ENCODE data around the gene MAPK11.

The MAPK11 gene

DNA sequence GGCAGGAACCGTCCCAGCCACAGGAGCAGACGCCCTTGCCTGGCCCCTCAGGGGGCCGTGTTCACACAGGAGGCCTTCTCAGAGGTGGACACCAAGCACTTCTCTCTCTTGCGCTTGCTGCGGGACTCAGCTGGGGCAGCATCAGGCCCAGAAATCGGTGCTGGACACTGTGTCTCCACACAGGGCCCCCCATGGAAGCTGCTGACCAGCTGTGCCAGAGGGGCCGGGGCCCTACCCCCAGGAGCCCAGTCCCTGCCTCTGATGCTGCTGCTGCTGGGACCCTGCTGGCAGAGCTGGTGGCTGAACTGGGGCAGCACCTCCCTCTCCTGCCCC is 33.3 kb upstream of the MAPK11 start:
- Histone ChIP-seq H3K79me2 (ENCODE audit: insufficient read depth, low read length) (no peaks in the 10 kb centered on the region), H3K27ac (ENCODE audit: low read length) (no peak overlapping the region)

GRCh38 chr22:50302564-50302963 is 32.4 kb upstream of the MAPK11 start:
- TF ChIP-seq, protein P1, sequence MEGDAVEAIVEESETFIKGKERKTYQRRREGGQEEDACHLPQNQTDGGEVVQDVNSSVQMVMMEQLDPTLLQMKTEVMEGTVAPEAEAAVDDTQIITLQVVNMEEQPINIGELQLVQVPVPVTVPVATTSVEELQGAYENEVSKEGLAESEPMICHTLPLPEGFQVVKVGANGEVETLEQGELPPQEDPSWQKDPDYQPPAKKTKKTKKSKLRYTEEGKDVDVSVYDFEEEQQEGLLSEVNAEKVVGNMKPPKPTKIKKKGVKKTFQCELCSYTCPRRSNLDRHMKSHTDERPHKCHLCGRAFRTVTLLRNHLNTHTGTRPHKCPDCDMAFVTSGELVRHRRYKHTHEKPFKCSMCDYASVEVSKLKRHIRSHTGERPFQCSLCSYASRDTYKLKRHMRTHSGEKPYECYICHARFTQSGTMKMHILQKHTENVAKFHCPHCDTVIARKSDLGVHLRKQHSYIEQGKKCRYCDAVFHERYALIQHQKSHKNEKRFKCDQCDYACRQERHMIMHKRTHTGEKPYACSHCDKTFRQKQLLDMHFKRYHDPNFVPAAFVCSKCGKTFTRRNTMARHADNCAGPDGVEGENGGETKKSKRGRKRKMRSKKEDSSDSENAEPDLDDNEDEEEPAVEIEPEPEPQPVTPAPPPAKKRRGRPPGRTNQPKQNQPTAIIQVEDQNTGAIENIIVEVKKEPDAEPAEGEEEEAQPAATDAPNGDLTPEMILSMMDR (IDR thresholded peaks at IDR 0.05; ENCODE audit: borderline replicate concordance, extremely low read depth, low read length, poor library complexity, severe bottlenecking): no peak
- no peak for TF ChIP-seq EZH2 (IDR thresholded peaks at IDR 0.05; ENCODE audit: borderline replicate concordance, low read depth, low read length, severe bottlenecking)
- Histone ChIP-seq H3K27me3 (ENCODE audit: insufficient read depth, low read length, poor library complexity) (peaks cover 17% of the 10 kb centered on the region), H4K20me1 (ENCODE audit: insufficient read depth, low read length) (peaks cover 25% of the 10 kb centered on the region), H3K79me2 (ENCODE audit: insufficient read depth, low read length) (no peaks in the 10 kb centered on the region), H3K27ac (ENCODE audit: low read length) (no peak overlapping the region), H3K9ac (ENCODE audit: low read depth, low read length) (no peak overlapping the region), H3K4me1 (ENCODE audit: insufficient read depth, low read length) (peaks cover 15% of the 10 kb centered on the region), H3K4me2 (ENCODE audit: insufficient read depth, low read length) (no peak overlapping the region), H3K36me3 (ENCODE audit: insufficient read depth, low read length) (no peaks in the 10 kb centered on the region), H3K9me3 (ENCODE audit: insufficient read depth, low read length, severe bottlenecking) (no peaks in the 10 kb centered on the region), H2AFZ (ENCODE audit: low read depth, low read length) (no peak overlapping the region), H3K4me3 (ENCODE audit: low read depth in 1 of 2, low read length in 2 of 2) (no peak overlapping the region)
- ATAC-seq (ENCODE audit: insufficient read depth, low read depth) (no peak), DNase-seq (no peak)

More for the DNA sequence above, 33.3 kb upstream of the MAPK11 start:
- Histone ChIP-seq H3K9me3 (ENCODE audit: insufficient read depth, low read length, severe bottlenecking) (no peaks in the 10 kb centered on the region), H3K4me2 (ENCODE audit: insufficient read depth, low read length) (no peak overlapping the region), H2AFZ (ENCODE audit: low read depth, low read length) (no peak overlapping the region), H3K4me3 (ENCODE audit: low read depth in 1 of 2, low read length in 2 of 2) (no peak overlapping the region), H4K20me1 (ENCODE audit: insufficient read depth, low read length) (peaks cover 26% of the 10 kb centered on the region), H3K36me3 (ENCODE audit: insufficient read depth, low read length) (no peaks in the 10 kb centered on the region), H3K9ac (ENCODE audit: low read depth, low read length) (no peak overlapping the region), H3K27me3 (ENCODE audit: insufficient read depth, low read length, poor library complexity) (peaks cover 19% of the 10 kb centered on the region), H3K4me1 (ENCODE audit: insufficient read depth, low read length) (peaks cover 15% of the 10 kb centered on the region)
- no peak for TF ChIP-seq EZH2 (IDR thresholded peaks at IDR 0.05; ENCODE audit: borderline replicate concordance, low read depth, low read length, severe bottlenecking)
- TF ChIP-seq, protein P1 (IDR thresholded peaks at IDR 0.05; ENCODE audit: borderline replicate concordance, extremely low read depth, low read length, poor library complexity, severe bottlenecking): no peak
- no peak for ATAC-seq (ENCODE audit: insufficient read depth, low read depth)
- no peak for DNase-seq

GRCh38 chr22:50302041-50302541 is 31.9 kb upstream of the MAPK11 start:
- peaks cover 11% of the 10 kb centered on the region for H3K4me1 ChIP-seq (ENCODE audit: insufficient read depth, low read length)
- H3K4me2 ChIP-seq (ENCODE audit: insufficient read depth, low read length): no peak overlapping the region
- no peaks in the 10 kb centered on the region for H3K36me3 ChIP-seq (ENCODE audit: insufficient read depth, low read length)
- peaks cover 13% of the 10 kb centered on the region for H3K27me3 ChIP-seq (ENCODE audit: insufficient read depth, low read length, poor library complexity)
- no peak overlapping the region for H3K9ac ChIP-seq (ENCODE audit: low read depth, low read length)
- no peaks in the 10 kb centered on the region for H3K79me2 ChIP-seq (ENCODE audit: insufficient read depth, low read length)
- DNase-seq (no peak), ATAC-seq (ENCODE audit: insufficient read depth, low read depth) (no peak)
- no peak overlapping the region for H3K27ac ChIP-seq (ENCODE audit: low read length)
- peaks cover 26% of the 10 kb centered on the region for H4K20me1 ChIP-seq (ENCODE audit: insufficient read depth, low read length)
- H2AFZ ChIP-seq (ENCODE audit: low read depth, low read length): no peak overlapping the region
- no peak overlapping the region for H3K4me3 ChIP-seq (ENCODE audit: low read depth in 1 of 2, low read length in 2 of 2)
- TF ChIP-seq, protein P1 (IDR thresholded peaks at IDR 0.05; ENCODE audit: borderline replicate concordance, extremely low read depth, low read length, poor library complexity, severe bottlenecking): no peak
- TF ChIP-seq EZH2 (IDR thresholded peaks at IDR 0.05; ENCODE audit: borderline replicate concordance, low read depth, low read length, severe bottlenecking): no peak
- no peaks in the 10 kb centered on the region for H3K9me3 ChIP-seq (ENCODE audit: insufficient read depth, low read length, severe bottlenecking)

GRCh38 chr22:50301581-50301991 is 31.4 kb upstream of the MAPK11 start:
- no peak overlapping the region for H3K4me3 ChIP-seq (ENCODE audit: low read depth in 1 of 2, low read length in 2 of 2)
- no peak overlapping the region for H3K27ac ChIP-seq (ENCODE audit: low read length)
- H3K36me3 ChIP-seq (ENCODE audit: insufficient read depth, low read length): no peaks in the 10 kb centered on the region
- H3K9me3 ChIP-seq (ENCODE audit: insufficient read depth, low read length, severe bottlenecking): no peaks in the 10 kb centered on the region
- ATAC-seq (ENCODE audit: insufficient read depth, low read depth): no peak
- H3K4me2 ChIP-seq (ENCODE audit: insufficient read depth, low read length): no peak overlapping the region
- TF ChIP-seq EZH2 (IDR thresholded peaks at IDR 0.05; ENCODE audit: borderline replicate concordance, low read depth, low read length, severe bottlenecking): no peak
- TF ChIP-seq, protein P1 (IDR thresholded peaks at IDR 0.05; ENCODE audit: borderline replicate concordance, extremely low read depth, low read length, poor library complexity, severe bottlenecking): no peak
- no peaks in the 10 kb centered on the region for H3K79me2 ChIP-seq (ENCODE audit: insufficient read depth, low read length)
- H4K20me1 ChIP-seq (ENCODE audit: insufficient read depth, low read length): peaks cover 26% of the 10 kb centered on the region
- no peak overlapping the region for H2AFZ ChIP-seq (ENCODE audit: low read depth, low read length)
- no peak for DNase-seq
- H3K27me3 ChIP-seq (ENCODE audit: insufficient read depth, low read length, poor library complexity): peaks cover 8% of the 10 kb centered on the region
- no peak overlapping the region for H3K9ac ChIP-seq (ENCODE audit: low read depth, low read length)
- peaks cover 6% of the 10 kb centered on the region for H3K4me1 ChIP-seq (ENCODE audit: insufficient read depth, low read length)

All from DND-41 (cell line).